Endothelial cell (in vitro differentiated cells): ENCODE results near the gene FADS1. TPM values are rescaled to one million over a fixed set of nuclear protein-coding genes. Genes with fewer than 3 reads are reported as not detected.

Source experiments
- DNase-seq: peaks from one replicate; pipeline ENCODE4 v3.0.0; 2021; ENCODE audit warnings: low spot score
- H3K27ac Mint-ChIP-seq: one replicate; pipeline ENCODE4 v1.8.0; 2021; ENCODE audit warnings: mixed read lengths, inconsistent platforms; ENCODE audit not compliant: unreplicated experiment
- H3K27me3 Mint-ChIP-seq: one replicate; pipeline ENCODE4 v1.8.0; 2021; ENCODE audit warnings: mild to moderate bottlenecking, moderate library complexity, mixed read lengths, inconsistent platforms; ENCODE audit not compliant: unreplicated experiment
- H3K36me3 Mint-ChIP-seq: one replicate; pipeline ENCODE4 v1.8.0; 2021; ENCODE audit warnings: mild to moderate bottlenecking, low read depth, mixed read lengths, inconsistent platforms; ENCODE audit not compliant: unreplicated experiment
- H3K4me1 Mint-ChIP-seq: one replicate; pipeline ENCODE4 v1.8.0; 2021; ENCODE audit warnings: mild to moderate bottlenecking, mixed read lengths, inconsistent platforms; ENCODE audit not compliant: unreplicated experiment
- H3K4me3 Mint-ChIP-seq: one replicate; pipeline ENCODE4 v1.8.0; 2021; ENCODE audit warnings: mild to moderate bottlenecking, mixed read lengths, inconsistent platforms; ENCODE audit not compliant: unreplicated experiment
- H3K9me3 Mint-ChIP-seq: one replicate; pipeline ENCODE4 v1.8.0; 2021; ENCODE audit warnings: mixed read lengths, inconsistent platforms; ENCODE audit not compliant: unreplicated experiment
- CTCF ChIP-seq: fragments of 200-600 bp; sonication (generic); IDR thresholded peaks from one replicate; pipeline ENCODE4 v1.5.0; 2021; ENCODE audit warnings: antibody characterized with exemption; ENCODE audit not compliant: unreplicated experiment
- total RNA-seq: library from RNA; stranded (reverse); fragmentation: NEBNext Ultra II Directional; extraction: Animal tissue kit (Norgen Biotek cat#: 25700); gene quantifications from one replicate; pipeline ENCODE4 v1.2.1, GENCODE V29; 2021; ENCODE audit not compliant: unreplicated experiment

FADS1 gene
- total RNA-seq, 1 donor from 2014 or later: 102 TPM

GRCh38 chr11:61783717-61784505 lies 32.9 kb downstream of the FADS1 start:
- H3K4me1 Mint-ChIP-seq: no peaks in the 10 kb centered on the region
- no peak for DNase-seq
- H3K9me3 Mint-ChIP-seq: no peaks in the 10 kb centered on the region
- no peak overlapping the region for H3K4me3 Mint-ChIP-seq
- no peak for TF ChIP-seq CTCF
- H3K27ac Mint-ChIP-seq: no peak overlapping the region
- peaks cover 1% of the 10 kb centered on the region for H3K27me3 Mint-ChIP-seq
- H3K36me3 Mint-ChIP-seq: peaks cover 14% of the 10 kb centered on the region

- H3K4me1 Mint-ChIP-seq: no peaks in the 10 kb centered on the region
- no peak overlapping the region for H3K4me3 Mint-ChIP-seq
- no peak for TF ChIP-seq CTCF
- H3K27me3 Mint-ChIP-seq: peaks cover 4% of the 10 kb centered on the region
- peaks cover 7% of the 10 kb centered on the region for H3K36me3 Mint-ChIP-seq
- H3K27ac Mint-ChIP-seq: no peak overlapping the region
- no peak for DNase-seq
- no peaks in the 10 kb centered on the region for H3K9me3 Mint-ChIP-seq
Measured at GRCh38 chr11:61782841-61783240, 34.0 kb downstream of the FADS1 start.

- Mint-ChIP-seq H3K4me1 (no peaks in the 10 kb centered on the region), H3K9me3 (no peaks in the 10 kb centered on the region), H3K36me3 (peaks cover 7% of the 10 kb centered on the region), H3K27ac (no peak overlapping the region), H3K4me3 (no peak overlapping the region), H3K27me3 (peaks cover 5% of the 10 kb centered on the region)
- no peak for TF ChIP-seq CTCF
- no peak for DNase-seq
Measured at GRCh38 chr11:61782299-61782698, 34.5 kb downstream of the FADS1 start.

GRCh38 chr11:61781585-61781984 lies 35.2 kb downstream of the FADS1 start:
- no peak for DNase-seq

More at GRCh38 chr11:61781585-61781984, 35.2 kb downstream of the FADS1 start:
- Mint-ChIP-seq H3K36me3 (peaks cover 7% of the 10 kb centered on the region), H3K9me3 (no peaks in the 10 kb centered on the region), H3K4me1 (no peaks in the 10 kb centered on the region), H3K27me3 (peaks cover 5% of the 10 kb centered on the region), H3K27ac (no peak overlapping the region), H3K4me3 (no peak overlapping the region)
- TF ChIP-seq CTCF: no peak
